ENCODE data around the gene GPX4.

GPX4 gene

GRCh38 chr19:1085053-1085658 is 18.6 kb upstream of the GPX4 start:
- no peak for DNase-seq

DNA sequence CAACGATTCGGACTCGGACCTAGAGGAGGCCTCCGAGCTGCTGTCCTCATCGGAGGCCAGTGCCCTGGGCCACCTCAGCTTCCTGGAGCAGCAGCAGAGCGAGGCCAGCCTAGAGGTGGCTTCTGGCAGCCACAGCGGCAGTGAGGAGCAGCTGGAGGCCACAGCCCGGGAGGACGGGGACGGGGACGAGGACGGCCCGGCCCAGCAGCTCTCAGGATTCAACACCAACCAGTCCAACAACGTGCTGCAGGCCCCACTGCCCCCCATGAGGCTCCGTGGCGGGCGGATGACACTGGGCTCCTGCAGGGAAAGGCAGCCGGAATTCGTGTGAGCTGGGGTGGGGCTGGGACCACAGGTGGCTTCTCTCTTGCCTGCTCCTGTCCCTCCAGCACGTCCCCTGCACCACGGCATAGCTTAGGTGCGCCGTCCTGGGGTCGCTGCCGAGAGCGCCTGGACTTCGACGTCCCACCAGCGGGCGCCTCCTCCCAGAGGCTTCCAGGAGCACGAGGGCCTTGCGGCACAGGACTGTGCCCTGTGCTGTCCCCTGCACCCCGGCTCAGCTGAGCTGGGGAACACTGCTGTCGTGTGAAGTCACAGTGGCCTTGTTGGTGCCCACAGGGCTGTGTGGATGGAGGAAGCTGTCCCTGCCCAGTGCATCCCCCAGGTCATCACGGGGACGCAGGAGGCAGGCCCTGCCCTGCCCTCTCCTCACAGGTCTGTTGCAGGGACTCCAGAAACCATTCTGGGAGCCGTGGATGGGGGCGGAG is 17.9 kb upstream of the GPX4 start:
- no peak for DNase-seq

GRCh38 chr19:1086613-1087012 is 17.2 kb upstream of the GPX4 start:
- DNase-seq: no peak

- no peak for DNase-seq
Measured at GRCh38 chr19:1087813-1088415, 15.9 kb upstream of the GPX4 start.

DNA sequence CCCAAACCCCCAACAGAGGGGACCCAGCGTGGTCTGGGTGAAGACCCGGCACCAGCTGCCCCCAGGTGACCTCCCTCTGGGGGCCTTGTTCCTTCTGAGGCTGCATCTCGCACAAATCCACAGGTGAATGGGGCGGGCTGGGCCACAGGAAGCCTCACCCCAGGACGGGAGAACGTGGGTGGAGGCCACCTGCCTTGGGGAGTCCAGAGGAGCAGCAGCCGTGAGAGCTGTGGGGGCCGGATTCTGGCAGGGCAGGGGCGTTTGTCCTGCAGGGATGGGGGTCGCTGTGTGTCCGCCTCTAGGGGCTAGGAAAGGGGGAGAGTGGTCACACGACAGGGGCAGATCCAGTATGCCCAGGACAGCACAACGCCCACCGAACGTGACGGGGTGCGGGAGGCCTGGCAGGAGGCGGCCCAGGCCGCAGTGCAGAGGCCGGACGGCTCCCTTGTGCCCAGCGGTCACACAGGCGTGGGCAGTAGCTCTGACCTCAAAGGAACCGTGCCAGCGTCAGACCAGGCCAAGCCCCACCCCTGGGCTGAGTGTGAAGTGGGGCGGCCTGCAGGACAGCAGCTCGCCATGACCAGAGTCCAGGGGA is 15.3 kb upstream of the GPX4 start:
- DNase-seq: no peak

DNA sequence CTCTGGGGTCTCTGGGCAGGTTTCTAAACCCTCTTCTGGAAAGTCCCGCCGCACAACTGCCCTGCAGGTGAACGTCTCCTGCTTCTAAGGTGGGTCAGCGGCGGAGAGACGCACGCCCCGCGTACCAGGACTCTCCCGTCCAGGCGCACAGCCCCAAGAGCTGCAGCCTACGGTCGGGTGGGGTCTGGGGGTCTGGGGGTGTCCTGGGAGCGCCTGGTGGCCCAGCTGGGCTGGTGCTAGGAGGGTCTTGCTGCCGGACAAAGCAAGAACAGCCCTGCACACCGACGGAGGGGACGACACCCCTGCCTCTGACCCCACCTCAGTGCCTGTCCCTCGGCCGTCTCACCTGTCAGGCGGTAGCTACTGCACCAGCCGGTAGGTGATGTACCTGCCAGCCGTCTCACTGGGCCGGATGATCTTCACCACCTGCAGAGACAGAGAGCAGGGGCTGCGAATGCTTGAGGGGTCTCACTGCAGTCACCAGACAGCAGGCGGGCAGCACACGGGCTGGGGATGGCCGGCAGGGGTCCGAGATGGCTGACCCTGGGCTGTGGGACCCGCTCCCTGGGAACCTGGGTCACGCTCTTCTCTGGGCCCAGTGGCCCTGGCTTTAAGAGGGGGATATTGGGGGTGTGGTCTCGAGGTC is 14.5 kb upstream of the GPX4 start:
- no peak for DNase-seq

DNA sequence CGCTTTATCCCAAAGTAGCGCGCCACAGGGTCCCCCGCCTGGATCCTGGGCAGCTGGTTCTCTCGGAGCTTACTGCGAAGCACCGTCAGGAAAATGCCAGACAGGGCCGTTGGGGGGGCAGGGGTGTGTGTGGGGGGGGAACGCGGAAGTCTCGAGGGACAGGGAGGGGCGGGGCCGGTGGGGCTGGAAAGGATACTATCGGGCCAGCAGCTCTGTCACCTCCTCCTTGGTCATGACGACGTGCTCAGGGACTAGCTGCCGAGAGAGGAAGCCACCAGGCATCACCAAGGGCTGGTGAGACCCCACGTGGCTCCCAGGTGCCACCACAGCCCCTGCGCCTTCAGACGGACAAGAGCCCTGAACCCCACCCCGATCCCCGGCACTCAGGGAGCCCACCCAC is 13.9 kb upstream of the GPX4 start:
- no peak for DNase-seq

- no peak for DNase-seq
Measured at GRCh38 chr19:1090731-1091543, 12.9 kb upstream of the GPX4 start.

DNA sequence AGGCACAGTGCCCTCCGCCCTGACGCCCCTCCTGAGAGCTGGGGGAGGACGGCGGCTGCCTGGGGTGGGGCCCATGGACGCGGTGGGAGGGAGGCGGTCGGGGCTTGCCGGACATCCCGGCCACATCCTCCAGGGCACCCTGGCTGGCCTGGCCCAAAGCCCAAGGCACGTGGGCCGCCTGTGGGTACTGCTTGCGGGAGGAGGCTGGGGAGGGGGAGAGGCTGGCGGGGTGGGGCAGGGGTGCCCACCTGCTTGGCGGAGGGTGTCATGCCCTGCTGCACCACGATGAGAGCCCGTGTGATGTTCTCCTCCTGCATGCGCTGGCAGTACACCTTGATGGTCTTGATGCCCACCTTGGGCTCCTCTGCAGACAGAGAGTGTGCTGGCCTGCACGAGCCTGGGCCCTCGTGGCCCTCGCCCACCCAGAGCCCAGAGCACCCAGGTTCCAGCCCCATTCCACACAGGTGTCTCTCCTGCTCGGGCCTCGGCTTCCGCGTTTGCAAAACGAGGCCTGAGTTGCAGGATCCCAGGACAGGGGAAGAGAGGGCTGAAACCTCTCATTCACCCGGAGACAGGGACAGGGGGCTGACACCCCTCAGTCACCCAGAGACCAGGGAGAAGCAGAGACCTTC is 12.1 kb upstream of the GPX4 start:
- DNase-seq: no peak

- DNase-seq: no peak
Measured at GRCh38 chr19:1093330-1093729, 10.5 kb upstream of the GPX4 start.

- DNase-seq: no peak
Measured at GRCh38 chr19:1093811-1094553, 9.8 kb upstream of the GPX4 start.

GRCh38 chr19:1094655-1094977 is 9.2 kb upstream of the GPX4 start:
- no peak for DNase-seq

DNA sequence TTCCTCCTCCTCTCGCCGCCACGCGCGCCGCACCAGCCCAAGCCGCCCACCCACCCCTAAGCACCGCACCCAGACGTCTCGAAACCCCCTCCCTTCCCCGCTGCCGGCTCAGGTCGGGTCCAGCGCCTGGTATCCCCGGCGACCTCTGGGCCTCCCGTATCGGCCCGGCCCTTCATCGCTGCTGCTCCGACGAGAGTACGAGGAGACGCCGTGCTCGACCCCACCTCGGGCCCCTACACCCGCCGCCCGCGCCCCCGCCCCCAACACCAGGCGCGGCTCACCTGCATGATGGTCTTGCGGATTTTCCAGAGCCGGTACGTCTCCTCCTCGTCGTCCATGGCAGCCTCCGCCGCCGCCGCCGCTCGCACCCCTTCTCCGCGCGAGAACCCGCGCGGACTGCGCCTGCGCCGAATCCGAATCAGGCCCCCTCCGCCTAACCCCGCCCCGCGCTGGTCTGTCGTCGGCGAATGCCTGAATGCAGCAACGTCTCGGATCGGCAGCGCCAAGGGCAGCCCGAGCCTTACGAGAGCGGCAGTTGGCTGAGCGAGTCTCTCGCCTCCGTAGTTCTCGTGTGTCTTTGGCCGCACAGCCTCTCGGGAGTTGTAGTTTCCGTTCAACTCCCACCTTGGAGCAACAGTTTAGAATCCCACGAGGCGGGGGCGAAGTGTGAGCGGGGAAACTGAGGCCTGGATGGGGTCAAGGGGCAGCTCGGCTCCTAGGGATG is 8.7 kb upstream of the GPX4 start, which contains the start of gene POLR2E:
POLR2E (minus strand) TSS at position 398 of the 724 bp plus-strand sequence; CDS start at position 338, 60 bp downstream.
- DNase-seq: peak; percentile 89 to 95

DNA sequence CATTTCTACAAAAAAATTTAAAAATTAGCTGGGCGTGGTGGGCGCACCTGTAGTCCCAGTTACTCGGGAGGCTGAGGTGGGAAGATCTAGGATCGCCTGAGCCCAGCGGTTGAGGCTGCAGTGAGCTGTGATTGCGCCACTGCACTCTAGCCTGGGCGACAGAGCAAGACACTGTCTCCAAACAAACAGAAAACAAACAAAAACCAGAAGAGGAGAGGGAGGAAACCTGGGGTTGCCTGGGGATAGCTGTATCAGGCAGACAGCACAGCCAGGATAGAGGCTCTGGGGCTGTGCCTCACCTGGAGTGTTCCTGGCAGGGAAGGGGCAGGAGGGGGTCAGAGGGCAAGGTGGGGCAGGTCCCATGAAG is 6.0 kb upstream of the GPX4 start:
- no peak for DNase-seq

GRCh38 chr19:1098177-1099051 is 5.4 kb upstream of the GPX4 start:
- no peak for DNase-seq

DNA sequence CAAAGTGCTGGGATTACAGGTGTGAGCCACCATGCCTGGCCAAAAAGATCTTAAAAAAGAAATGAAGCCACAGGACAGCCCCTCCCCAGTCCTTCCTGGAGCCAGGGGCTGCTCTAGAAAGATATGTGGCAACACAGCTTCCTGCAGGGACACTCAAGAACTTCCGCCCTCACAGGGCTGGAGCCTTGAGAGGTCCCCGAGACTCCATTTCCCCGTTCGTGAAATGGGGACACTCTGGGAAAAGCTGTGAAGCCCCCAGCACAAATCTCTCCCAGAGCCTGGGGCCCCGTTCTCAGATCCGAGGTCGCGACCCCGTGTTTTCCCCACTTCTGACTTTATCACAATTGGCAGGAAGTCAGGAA is 2.5 kb upstream of the GPX4 start:
- DNase-seq: no peak

- DNase-seq: peak; percentile 88 to 95
Measured at GRCh38 chr19:1102407-1103131, 1.2 kb upstream of the GPX4 start.

DNA sequence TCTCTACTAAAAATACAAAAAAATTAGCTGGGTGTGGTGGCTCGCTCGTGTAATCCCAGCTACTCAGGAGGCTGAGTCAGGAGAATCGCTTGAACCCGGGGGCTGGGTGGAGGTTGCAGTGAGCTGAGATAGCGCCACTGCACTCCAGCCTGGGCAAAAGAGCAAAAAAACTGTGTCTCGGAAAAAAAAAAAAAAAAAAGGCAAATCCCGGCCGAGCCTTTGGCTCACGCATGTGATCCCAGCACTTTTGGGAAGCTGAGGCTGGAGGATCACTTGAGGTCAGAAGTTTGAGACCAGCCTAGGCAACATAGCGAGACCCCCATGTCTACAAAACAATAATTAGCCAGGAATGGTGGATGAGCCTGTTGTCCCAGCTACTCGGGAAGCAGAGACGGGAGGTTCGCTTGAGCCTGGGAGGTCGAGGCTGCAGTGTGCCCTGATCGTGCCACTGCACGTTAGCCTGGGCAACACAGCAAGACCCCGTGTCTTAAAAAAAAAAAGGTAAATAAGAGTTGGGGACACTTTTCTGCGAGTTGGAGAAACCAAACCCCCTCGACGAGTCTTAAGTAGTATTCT is 574 bp upstream of the GPX4 start:
- no peak for DNase-seq
